Fibroblast of skin of scalp (primary cell): ENCODE results near the gene DNAH11.
A peak's percentile ranks its signal among the peaks of the same experiment; 100 is the strongest.

Source experiments
- DNase-seq: peaks from one replicate; pipeline ENCODE4 v3.0.0-alpha.2; 2013

Gene DNAH11

GRCh38 chr7:21939136-21939857 lies 396.5 kb downstream of the DNAH11 start:
- DNase-seq: peak; percentile 22

GRCh38 chr7:21939858-21940372 lies 397.1 kb downstream of the DNAH11 start:
- DNase-seq: no peak

- DNase-seq: no peak
Measured at GRCh38 chr7:21941611-21942141, 398.8 kb downstream of the DNAH11 start.

GRCh38 chr7:21942955-21943354 lies 400.1 kb downstream of the DNAH11 start:
- DNase-seq: no peak

- DNase-seq: no peak
Measured at GRCh38 chr7:21943436-21943835, 400.6 kb downstream of the DNAH11 start.

GRCh38 chr7:21944616-21945453 lies 402.0 kb downstream of the DNAH11 start:
- peak; percentile 33 for DNase-seq

- DNase-seq: peak; percentile 75
Measured at GRCh38 chr7:21945454-21946221, 402.8 kb downstream of the DNAH11 start, which contains the start of gene CDCA7L. Gene CDCA7L, minus strand, starts transcription at chr7:21945899. Its CDS starts 95 bp downstream, at chr7:21945804.

GRCh38 chr7:21946222-21946709 lies 403.4 kb downstream of the DNAH11 start:
- DNase-seq: no peak

GRCh38 chr7:21947056-21947455 lies 404.2 kb downstream of the DNAH11 start:
- no peak for DNase-seq

GRCh38 chr7:21947946-21948345 lies 405.1 kb downstream of the DNAH11 start:
- no peak for DNase-seq

- DNase-seq: no peak
Measured at GRCh38 chr7:21948364-21948763, 405.5 kb downstream of the DNAH11 start.

GRCh38 chr7:21948887-21949540 lies 406.2 kb downstream of the DNAH11 start:
- DNase-seq: no peak
